NB4 (cell line): ENCODE results near the gene KRTAP12-4.
"Not testable (repeated sequence)": the region's sequence is repeated elsewhere in the genome, so short reads cannot be mapped to it uniquely, and the experiment has no call there.

Experiments
- DNase-seq: peaks from one replicate; pipeline ENCODE4 v3.0.0; 2010; ENCODE audit warnings: low read depth
- H3K4me3 ChIP-seq: one replicate; pipeline ENCODE4 v1.5.1; 2011; ENCODE audit warnings: mild to moderate bottlenecking, low read depth, low read length, moderate library complexity
- CTCF ChIP-seq: IDR thresholded peaks from one replicate; pipeline ENCODE4 v1.5.1; 2012; ENCODE audit warnings: low read depth, low read length
- MAX ChIP-seq: IDR thresholded peaks from 2 replicates; pipeline ENCODE4 v1.6.1; 2011; ENCODE audit warnings: low read depth, low read length
- MYC ChIP-seq: IDR thresholded peaks from 2 replicates; pipeline ENCODE4 v1.6.1; 2011; ENCODE audit warnings: low read depth, low read length
- POLR2A ChIP-seq: IDR thresholded peaks from 2 replicates; pipeline ENCODE4 v1.6.1; 2011; ENCODE audit warnings: mild to moderate bottlenecking; ENCODE audit not compliant: insufficient read length; ENCODE audit errors: extremely low read depth

The KRTAP12-4 gene

GRCh38 chr21:44636209-44637017, 18.0 kb downstream of the KRTAP12-4 start:
- DNase-seq: no peak
- H3K4me3 ChIP-seq: no peak overlapping the region
- TF ChIP-seq POLR2A (no peak), CTCF (no peak), MAX (no peak), MYC (no peak)

- H3K4me3 ChIP-seq: no peak overlapping the region
- TF ChIP-seq MYC (no peak), MAX (no peak), CTCF (no peak), POLR2A (no peak)
- DNase-seq: no peak
Measured at GRCh38 chr21:44632067-44632466, 22.4 kb downstream of the KRTAP12-4 start.

- DNase-seq: no peak
- TF ChIP-seq CTCF (no peak), MYC (no peak), MAX (no peak), POLR2A (no peak)
- H3K4me3 ChIP-seq: no peak overlapping the region
Measured at GRCh38 chr21:44630440-44630839, 24.0 kb downstream of the KRTAP12-4 start.

- TF ChIP-seq CTCF (no peak), MAX (no peak), POLR2A (no peak), MYC (no peak)
- no peak for DNase-seq
- no peak overlapping the region for H3K4me3 ChIP-seq
Measured at GRCh38 chr21:44628707-44629391, 25.6 kb downstream of the KRTAP12-4 start.

- not testable (repeated sequence) for H3K4me3 ChIP-seq, DNase-seq
Measured at GRCh38 chr21:44627831-44628233, 26.6 kb downstream of the KRTAP12-4 start.

GRCh38 chr21:44627181-44627822, 27.2 kb downstream of the KRTAP12-4 start:
- not testable (repeated sequence) for H3K4me3 ChIP-seq, DNase-seq
